Lung microvascular endothelial cell (primary cell): ENCODE data around the gene PA2G4. TPM values are rescaled to one million over a fixed set of nuclear protein-coding genes. Genes with fewer than 3 reads are reported as not detected.

Experiments
- DNase-seq, 2 donors: peaks; one replicate each; pipeline versions ENCODE4 v3.0.0 to v3.0.0-alpha.2; 2010; ENCODE audit warnings: low read depth in 2 of 2
- total RNA-seq: library from RNA; depleted of rRNA; stranded (reverse); fragments of >200 nt; gene quantifications from 2 replicates; pipeline ENCODE4 v1.2.1, GENCODE V29; 2014

Gene PA2G4
- total RNA-seq, 1 donor from 2014 or later: 80.8 TPM

DNA sequence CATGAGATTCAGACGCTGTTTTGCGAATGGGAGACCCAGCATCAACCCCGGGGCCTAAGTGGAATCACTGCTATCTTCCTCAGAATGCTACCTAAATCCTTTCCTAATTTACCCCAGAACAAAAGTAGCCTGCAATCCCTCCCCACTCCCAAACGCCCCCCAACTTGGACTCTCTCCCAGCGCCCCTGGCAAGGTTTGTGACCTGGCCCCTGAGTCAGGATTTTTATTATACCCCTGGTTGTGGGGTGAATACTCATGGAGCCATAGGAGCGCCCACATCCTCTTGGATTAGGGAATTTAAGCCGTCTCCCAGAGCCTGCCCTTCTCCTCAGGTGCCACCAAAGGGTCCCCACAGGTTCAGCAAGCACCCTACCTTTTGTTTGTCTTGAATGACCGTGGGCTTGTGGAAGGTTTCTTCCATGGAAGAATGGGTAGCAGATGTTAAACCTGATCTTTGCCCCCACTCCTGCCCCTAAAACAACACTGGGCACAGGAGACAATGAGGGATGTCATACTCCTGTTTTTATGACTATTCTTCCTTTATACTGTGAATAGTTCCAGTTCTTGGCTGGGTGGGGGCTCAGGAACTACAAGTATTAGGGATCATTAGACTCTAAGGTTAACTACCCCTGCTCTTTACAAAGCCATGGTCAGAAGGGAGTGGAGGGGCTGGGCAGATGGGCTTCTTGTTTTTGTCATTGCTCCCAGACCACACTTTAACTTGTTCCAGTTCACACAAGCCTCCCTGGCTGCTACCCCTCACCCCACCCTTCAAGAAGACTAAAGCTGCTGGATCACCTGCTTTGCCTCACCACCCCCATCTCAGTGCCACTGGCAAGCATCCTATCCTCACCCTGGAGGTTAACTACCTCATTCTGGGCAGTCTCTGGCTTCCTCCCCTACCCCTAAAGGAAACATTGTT lies 48.7 kb downstream of the PA2G4 start:
- no peak for DNase-seq

- DNase-seq: no peak
Measured at GRCh38 chr12:56153678-56154065, 49.3 kb downstream of the PA2G4 start.

GRCh38 chr12:56154246-56154771 lies 50.0 kb downstream of the PA2G4 start:
- no peak for DNase-seq

- no peak for DNase-seq
Measured at GRCh38 chr12:56154818-56155217, 50.5 kb downstream of the PA2G4 start.

- DNase-seq: no peak
Measured at GRCh38 chr12:56155256-56155845, 51.0 kb downstream of the PA2G4 start.

DNA sequence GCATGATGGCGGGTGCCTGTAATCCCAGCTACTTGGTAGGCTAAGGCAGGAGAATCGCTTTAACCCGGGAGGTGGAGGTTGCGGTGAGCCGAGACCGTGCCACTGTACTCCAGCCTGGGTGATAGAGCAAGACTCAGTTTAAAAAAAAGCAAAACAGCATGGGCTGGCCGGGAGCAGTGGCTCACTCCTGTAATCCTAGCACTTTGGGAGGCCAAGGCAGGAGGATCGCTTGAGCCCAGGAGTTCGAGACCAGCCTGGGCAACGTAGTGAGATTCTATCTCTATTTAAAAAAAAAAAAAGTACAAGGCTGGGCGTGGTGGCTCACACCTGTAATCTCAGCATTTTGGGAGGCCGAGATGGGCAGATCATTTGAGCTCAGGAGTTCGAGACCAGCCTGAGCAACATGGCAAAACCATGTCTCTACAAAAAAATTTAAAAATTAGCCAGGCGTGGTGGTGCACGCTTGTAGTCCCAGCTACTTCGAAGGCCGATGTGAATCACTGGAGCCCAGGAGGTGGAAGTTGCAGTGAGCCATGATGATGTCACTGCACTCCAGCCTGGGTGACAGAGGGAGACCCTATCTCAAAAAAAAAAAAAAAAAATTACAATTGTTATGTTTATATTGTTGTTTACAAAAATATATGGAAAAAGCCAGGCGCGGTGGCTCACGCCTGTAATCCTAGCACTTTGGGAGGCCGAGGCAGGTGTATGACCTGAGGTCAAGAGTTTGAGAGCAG lies 52.3 kb downstream of the PA2G4 start:
- peak in 1 of 2 donors; percentile 32 for DNase-seq

DNA sequence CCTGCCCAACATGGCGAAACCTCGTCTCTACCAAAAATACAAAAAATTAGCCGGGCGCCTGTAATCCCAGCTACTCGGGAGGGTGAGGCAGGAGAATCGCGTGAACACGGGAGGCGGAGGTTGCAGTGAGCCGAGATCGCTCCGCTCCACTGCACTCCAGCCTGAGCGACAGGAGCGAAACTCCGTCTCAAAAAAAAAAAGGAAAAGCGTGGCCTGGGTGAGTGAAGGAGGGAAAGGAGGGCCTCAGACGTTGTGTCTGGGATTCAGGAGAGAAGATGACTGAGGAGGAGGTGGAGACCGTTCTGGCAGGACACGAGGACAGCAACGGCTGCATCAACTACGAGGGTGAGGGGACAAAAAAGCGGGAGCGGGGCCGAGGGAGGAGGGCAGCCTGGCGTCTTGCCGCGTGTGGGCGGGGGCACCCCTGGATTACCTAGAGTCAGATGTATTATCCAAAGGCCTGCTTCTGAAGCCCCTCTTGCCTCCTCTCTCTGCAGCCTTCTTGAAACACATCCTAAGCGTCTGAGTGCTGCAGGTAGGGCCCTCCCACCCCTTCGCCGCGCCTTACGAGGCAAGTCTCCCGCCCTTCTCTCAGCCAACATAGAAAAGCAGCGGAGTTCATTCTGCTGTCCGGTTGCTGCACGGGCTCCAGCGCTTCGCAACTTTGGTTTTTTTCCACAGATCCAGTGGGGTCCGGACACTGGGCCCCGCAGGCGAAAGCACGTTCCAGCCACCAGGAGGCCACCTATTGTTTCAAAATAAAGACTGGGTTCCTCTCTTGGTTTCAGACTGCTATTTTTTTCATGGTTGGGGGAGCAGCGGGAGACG lies 53.1 kb downstream of the PA2G4 start:
- DNase-seq: peak; percentile 89 to 93

DNA sequence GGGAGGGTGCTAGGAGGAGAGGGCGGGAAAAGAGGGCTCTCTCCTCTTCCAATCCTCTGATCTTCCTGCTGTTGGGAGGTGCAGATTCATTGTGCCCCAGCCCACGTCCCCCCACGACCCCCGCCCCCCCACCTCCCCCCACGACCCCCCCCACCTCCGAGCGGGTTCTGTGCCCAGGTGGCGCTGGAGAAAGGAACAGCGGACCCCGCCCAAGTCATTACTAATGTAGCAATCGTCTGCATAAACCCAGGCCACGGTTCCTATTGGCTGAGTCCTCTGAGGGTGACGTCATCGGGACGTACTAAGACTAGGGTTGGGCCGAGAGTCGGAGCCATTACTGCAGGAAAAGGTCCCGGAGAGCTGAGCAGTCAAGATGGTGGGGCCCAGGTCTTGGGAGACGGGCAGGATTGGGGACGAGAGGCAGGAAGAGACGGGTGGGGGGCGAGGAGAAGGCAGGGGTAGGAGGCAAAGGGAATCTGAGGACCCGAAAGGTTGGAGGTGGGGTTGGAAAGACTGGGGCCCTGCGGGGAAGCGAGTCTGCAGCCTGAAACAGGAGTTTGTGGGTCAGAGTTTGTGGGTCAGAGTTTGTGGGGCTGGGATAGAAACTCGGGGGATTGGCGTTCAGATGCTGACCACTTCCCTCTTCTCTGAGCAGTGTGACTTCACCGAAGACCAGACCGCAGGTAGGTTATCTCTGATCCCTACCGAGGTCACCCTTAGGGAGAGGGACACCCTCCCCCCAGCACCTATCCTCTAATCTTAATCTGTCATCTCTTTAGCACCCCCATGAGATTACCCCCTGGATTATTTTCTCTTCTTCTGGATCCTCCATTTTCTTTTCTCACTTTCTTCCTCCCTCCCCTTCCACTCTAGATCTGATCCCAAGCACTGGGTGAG lies 53.9 kb downstream of the PA2G4 start, which contains the start of gene MYL6:
Gene MYL6 (plus strand): TSS at position 331 of the 897 bp plus-strand sequence. CDS start 43 bp downstream, at position 374.
- DNase-seq: peak; percentile 98 to 99

DNA sequence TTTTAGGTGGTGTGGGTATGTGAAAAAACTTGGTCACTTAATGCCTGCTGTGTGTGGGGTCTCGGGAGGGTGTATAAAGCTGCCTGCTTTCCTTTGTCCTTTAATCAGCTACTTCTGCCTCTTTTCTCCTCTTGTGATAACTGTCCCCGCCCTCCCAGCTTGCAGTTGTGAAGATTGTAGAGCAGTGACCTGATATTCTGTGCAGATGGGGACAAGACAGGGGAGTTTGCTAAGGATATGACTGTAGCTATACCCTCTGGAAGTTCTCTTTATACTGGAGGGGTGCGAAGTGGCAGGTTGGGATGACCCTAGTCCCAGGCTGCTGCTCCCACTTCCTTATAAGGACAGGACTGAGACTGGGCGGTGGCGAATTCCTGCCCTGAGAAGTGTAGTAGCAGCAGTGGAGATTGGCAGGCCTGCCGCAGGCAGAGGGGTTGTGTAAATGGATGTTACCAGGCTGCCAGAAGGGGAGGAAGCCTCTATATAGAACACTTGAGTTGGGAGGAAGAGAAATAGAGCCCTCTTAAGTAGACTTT lies 54.6 kb downstream of the PA2G4 start:
- peak; percentile 30 to 78 for DNase-seq

GRCh38 chr12:56159482-56160192 lies 55.3 kb downstream of the PA2G4 start:
- no peak for DNase-seq

DNA sequence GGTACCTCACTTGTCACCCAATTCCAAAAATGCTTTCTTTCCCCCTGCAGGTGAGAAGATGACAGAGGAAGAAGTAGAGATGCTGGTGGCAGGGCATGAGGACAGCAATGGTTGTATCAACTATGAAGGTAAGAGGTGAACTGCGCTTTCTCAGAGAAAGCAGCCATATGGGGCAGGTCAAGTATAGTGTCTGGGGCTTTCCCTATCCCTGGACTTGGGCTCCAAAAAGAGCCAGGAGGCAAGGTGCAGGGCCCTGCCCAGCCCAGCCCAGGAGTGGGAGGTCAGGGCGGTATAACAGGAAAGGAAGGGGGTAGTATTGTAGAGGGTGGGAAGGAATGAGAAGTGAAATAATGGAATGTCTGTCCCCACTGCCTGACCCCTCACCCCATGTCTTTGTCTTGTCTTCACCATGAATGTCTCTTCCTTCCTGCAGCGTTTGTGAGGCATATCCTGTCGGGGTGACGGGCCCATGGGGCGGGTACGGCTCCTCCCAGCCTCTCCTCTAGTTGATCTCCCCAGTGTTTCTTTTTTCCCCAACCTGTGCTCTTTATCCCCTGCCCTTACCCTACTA lies 55.9 kb downstream of the PA2G4 start:
- peak; percentile 73 to 93 for DNase-seq

- DNase-seq: no peak
Measured at GRCh38 chr12:56160894-56161689, 56.7 kb downstream of the PA2G4 start.

- DNase-seq: no peak
Measured at GRCh38 chr12:56161690-56162351, 57.5 kb downstream of the PA2G4 start.

DNA sequence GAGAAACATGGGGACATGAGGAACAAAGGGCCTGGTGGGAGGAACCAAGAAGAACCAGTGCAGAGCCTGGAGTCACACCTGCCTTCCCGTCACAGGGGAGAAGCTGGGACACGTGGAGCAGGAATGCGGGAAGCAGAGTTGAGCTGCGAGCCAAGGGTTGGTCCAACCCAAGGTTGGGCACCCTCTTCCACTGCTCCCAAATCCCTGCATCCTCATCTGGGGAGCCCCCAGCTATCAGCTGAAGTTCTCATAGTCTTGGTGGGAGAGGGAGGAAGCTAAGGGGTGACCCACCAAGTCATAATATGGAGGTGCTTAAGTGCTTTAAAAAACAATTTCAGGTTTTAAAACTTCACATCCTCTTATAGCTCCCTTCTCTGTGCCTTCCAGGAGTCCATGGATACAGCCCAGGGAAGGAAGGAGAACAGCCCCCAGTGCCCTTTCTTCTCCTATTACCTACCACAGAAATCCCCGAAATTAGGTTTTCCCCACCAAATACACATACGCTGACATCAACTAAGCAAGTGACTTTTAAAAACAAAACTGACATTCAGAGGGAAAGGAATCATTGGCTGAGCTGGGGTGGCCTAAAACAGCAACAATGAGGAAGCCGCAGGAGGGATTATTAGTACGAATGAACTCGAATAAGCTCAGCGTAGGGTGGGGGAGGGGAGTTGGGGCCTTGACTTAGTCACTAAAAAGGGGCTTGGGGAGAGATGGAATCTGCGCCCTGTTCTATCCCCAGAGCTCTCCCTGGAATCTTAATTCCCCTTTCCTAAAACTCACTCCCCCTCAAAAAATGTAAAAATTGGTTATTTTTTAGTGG lies 58.3 kb downstream of the PA2G4 start:
- no peak for DNase-seq
